ENCODE measurements around the gene FSTL4.
A peak's percentile ranks its signal among the peaks of the same experiment; 100 is the strongest.

DNA sequence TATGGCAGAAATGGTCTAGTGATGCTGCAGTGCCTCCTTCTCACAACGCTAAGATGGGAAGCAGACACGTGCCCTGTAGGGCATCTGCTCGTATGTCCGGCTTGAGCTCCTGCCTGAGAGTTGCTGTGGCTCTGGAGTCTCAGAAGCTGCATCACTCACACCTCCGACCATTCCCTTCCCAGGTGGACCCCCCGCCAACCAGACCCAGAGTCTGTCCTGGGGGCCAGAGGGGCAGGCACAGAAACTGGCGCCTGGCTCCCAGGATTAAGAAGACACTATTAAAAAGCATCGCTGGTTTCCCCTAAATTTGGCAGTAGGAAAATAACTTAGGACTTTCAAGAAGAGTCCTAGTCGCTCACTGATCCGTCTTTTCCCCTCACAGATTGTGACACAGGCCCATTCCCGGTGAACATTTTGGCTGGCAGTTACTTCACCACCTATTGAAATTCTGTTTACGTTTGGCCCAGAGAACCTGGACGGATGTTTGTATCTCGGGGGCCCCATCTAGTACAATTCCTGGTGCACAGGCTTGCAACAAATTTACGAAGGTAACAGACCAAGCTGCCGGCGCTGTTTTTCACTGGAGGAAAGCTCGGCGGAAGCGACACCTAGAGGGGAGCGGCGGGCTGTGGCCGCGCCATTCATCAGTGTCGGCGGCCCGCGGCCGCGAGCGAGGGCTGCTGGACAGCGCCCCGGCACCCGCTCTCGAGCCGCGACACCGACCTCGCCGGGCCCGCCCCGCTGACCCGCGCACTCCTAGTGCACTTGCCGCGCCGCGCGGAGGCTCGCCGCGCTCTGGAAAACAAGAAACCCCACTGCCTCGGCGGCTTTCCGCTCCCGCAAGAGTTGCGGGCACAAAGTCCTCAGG, 1.6 kb downstream of the FSTL4 start:
- peak; percentile 34 to 68 (median 48) for TF ChIP-seq CTCF (IDR thresholded peaks at IDR 0.05)
- no peak for TF ChIP-seq EP300 (IDR thresholded peaks at IDR 0.05)

Data from upper lobe of left lung (tissue), 4 donors.